Measurements from ENCODE around the gene PIGU.
"Not testable (repeated sequence)": the region's sequence is repeated elsewhere in the genome, so short reads cannot be mapped to it uniquely, and the experiment has no call there.

Gene PIGU

DNA sequence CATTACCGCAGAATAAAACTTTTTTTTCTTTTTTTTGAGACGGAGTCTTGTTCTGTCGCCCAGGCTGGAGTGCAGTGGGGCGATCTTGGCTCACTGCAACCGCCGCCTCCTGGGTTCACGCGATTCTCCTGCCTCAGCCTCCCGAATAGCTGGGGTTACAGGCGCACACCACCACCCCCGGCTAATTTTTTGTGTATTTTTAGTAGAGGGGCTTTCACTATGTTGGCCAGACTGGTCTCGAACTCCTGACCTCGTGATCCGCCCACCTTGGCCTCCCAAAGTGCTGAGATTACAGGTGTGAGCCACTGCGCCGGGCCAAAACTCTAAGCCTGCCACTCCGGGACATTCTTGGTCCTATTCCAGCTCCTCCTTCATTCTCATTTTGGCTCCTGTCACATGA, 162.9 kb downstream of the PIGU start:
- H3K4me1 Mint-ChIP-seq (ENCODE audit: low read depth), result peaks cover 24% of the 10 kb centered on the region
- H3K9me3 Mint-ChIP-seq; H3K27me3 Mint-ChIP-seq (ENCODE audit: low read depth); H3K27ac Mint-ChIP-seq; H3K4me3 Mint-ChIP-seq; H3K36me3 Mint-ChIP-seq (ENCODE audit: low read depth): not testable (repeated sequence)

GRCh38 chr20:34512955-34513419, 163.9 kb downstream of the PIGU start:
- Mint-ChIP-seq H3K4me3 (no peak overlapping the region), H3K4me1 (ENCODE audit: low read depth) (peaks cover 17% of the 10 kb centered on the region), H3K27me3 (ENCODE audit: low read depth) (no peaks in the 10 kb centered on the region), H3K27ac (peak overlapping the region; percentile 19), H3K9me3 (no peaks in the 10 kb centered on the region), H3K36me3 (ENCODE audit: low read depth) (peaks cover 12% of the 10 kb centered on the region)

- H3K27ac Mint-ChIP-seq, result no peak overlapping the region
- peaks cover 13% of the 10 kb centered on the region for H3K4me1 Mint-ChIP-seq (ENCODE audit: low read depth)
- peaks cover 15% of the 10 kb centered on the region for H3K36me3 Mint-ChIP-seq (ENCODE audit: low read depth)
- no peaks in the 10 kb centered on the region for H3K9me3 Mint-ChIP-seq
- no peak overlapping the region for H3K4me3 Mint-ChIP-seq
- H3K27me3 Mint-ChIP-seq (ENCODE audit: low read depth), result no peaks in the 10 kb centered on the region
Measured at GRCh38 chr20:34512266-34512954, 164.5 kb downstream of the PIGU start.

DNA sequence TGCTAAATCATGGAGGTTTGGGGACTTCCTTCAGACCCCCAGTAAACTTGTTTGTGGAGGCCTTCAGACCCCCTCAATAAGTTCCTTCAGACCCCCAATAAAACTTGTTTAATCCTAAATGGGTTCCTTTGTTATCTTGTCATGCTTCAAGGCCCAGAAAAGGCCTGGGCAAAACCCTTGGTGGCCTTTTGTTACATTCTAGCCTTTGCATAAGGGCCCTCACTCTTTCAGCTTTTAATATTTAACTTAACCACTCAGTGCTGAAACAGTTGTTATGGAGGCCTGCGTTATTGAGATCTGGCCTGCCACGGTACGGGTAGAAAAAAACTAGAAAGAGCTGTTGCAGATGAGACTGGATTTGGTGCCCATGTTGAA, 165.0 kb downstream of the PIGU start:
- no peak overlapping the region for H3K4me3 Mint-ChIP-seq
- no peaks in the 10 kb centered on the region for H3K27me3 Mint-ChIP-seq (ENCODE audit: low read depth)
- no peaks in the 10 kb centered on the region for H3K9me3 Mint-ChIP-seq
- peaks cover 15% of the 10 kb centered on the region for H3K36me3 Mint-ChIP-seq (ENCODE audit: low read depth)
- no peak overlapping the region for H3K27ac Mint-ChIP-seq
- peaks cover 13% of the 10 kb centered on the region for H3K4me1 Mint-ChIP-seq (ENCODE audit: low read depth)

DNA sequence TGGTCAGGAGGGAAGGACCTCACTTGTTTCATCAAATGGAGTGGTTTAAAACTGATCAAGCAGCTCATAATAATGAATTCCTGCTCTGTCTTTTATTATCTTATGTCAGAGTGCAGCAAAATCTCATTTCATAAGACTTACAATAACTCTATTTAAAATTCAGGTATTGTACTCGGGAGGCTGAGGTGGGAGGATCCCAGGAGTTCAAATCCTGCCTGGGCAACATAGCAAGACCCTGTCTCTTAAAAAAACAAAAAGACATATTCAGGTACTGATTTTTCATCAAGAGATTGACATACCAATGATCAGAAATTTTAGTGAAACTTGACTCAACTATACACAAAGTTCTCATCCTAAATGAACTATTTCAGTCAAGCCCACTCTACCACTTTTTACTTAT, 166.3 kb downstream of the PIGU start:
- H3K36me3 Mint-ChIP-seq (ENCODE audit: low read depth), result peaks cover 17% of the 10 kb centered on the region
- no peak overlapping the region for H3K27ac Mint-ChIP-seq
- H3K4me1 Mint-ChIP-seq (ENCODE audit: low read depth), result peaks cover 13% of the 10 kb centered on the region
- H3K4me3 Mint-ChIP-seq, result no peak overlapping the region
- H3K27me3 Mint-ChIP-seq (ENCODE audit: low read depth), result no peaks in the 10 kb centered on the region
- H3K9me3 Mint-ChIP-seq, result no peaks in the 10 kb centered on the region
